ENCODE measurements around the gene KCNMA1.

The KCNMA1 gene

GRCh38 chr10:77116904-77117303 lies 520.7 kb downstream of the KCNMA1 start:
- no peak for DNase-seq (ENCODE audit: low read depth in 2 of 2)

- DNase-seq (ENCODE audit: low read depth in 2 of 2): no peak
These were observed 523.3 kb downstream of the KCNMA1 start for GRCh38 chr10:77114181-77114821.

- no peak for DNase-seq (ENCODE audit: low read depth in 2 of 2)
These were observed 525.7 kb downstream of the KCNMA1 start for GRCh38 chr10:77111611-77112550.

GRCh38 chr10:77110757-77111156 lies 526.9 kb downstream of the KCNMA1 start:
- no peak for DNase-seq (ENCODE audit: low read depth in 2 of 2)

- no peak for DNase-seq (ENCODE audit: low read depth in 2 of 2)
These were observed 528.1 kb downstream of the KCNMA1 start for GRCh38 chr10:77109351-77109994.

GRCh38 chr10:77106676-77107075 lies 530.9 kb downstream of the KCNMA1 start:
- DNase-seq (ENCODE audit: low read depth in 2 of 2): no peak

GRCh38 chr10:77105761-77106221 lies 531.8 kb downstream of the KCNMA1 start:
- no peak for DNase-seq (ENCODE audit: low read depth in 2 of 2)

GRCh38 chr10:77104459-77104980 lies 533.1 kb downstream of the KCNMA1 start:
- DNase-seq (ENCODE audit: low read depth in 2 of 2): no peak

- no peak for DNase-seq (ENCODE audit: low read depth in 2 of 2)
These were observed 534.4 kb downstream of the KCNMA1 start for GRCh38 chr10:77103213-77103612.

- no peak for DNase-seq (ENCODE audit: low read depth in 2 of 2)
These were observed 536.3 kb downstream of the KCNMA1 start for GRCh38 chr10:77101341-77101740.

GRCh38 chr10:77099136-77099535 lies 538.5 kb downstream of the KCNMA1 start:
- DNase-seq (ENCODE audit: low read depth in 2 of 2): no peak

- no peak for DNase-seq (ENCODE audit: low read depth in 2 of 2)
These were observed 540.0 kb downstream of the KCNMA1 start for GRCh38 chr10:77097625-77098024.

GRCh38 chr10:77093126-77093525 lies 544.5 kb downstream of the KCNMA1 start:
- DNase-seq (ENCODE audit: low read depth in 2 of 2): no peak

- no peak for DNase-seq (ENCODE audit: low read depth in 2 of 2)
These were observed 545.9 kb downstream of the KCNMA1 start for GRCh38 chr10:77091597-77092165.

- DNase-seq (ENCODE audit: low read depth in 2 of 2): no peak
These were observed 546.9 kb downstream of the KCNMA1 start for GRCh38 chr10:77090381-77091356.

- no peak for DNase-seq (ENCODE audit: low read depth in 2 of 2)
These were observed 550.2 kb downstream of the KCNMA1 start for GRCh38 chr10:77087366-77087765.

GRCh38 chr10:77086081-77086480 lies 551.5 kb downstream of the KCNMA1 start:
- no peak for DNase-seq (ENCODE audit: low read depth in 2 of 2)

GRCh38 chr10:77085344-77085743 lies 552.3 kb downstream of the KCNMA1 start:
- DNase-seq (ENCODE audit: low read depth in 2 of 2): no peak

- no peak for DNase-seq (ENCODE audit: low read depth in 2 of 2)
These were observed 553.0 kb downstream of the KCNMA1 start for GRCh38 chr10:77084431-77085144.
